A549 (cell line): ENCODE data around the gene HOXB5.

Source experiments
- JUNB ChIP-seq: fragments of >200 bp; sonication (Bioruptor Twin); formaldehyde crosslinking; IDR thresholded peaks from 2 replicates; pipeline ENCODE4 v1.6.1; 2016
- NPAS2 ChIP-seq: fragments of 250-450 bp; sonication (Bioruptor Pico); IDR thresholded peaks from 2 replicates; pipeline ENCODE4 v1.8.0; 2022; ENCODE audit warnings: mild to moderate bottlenecking, moderate library complexity, borderline replicate concordance
- POLR2A ChIP-seq: IDR thresholded peaks from 2 replicates; pipeline ENCODE4 v1.6.1; 2012; ENCODE audit warnings: mild to moderate bottlenecking, low read length
- RAD21 ChIP-seq, 2 experiments: fragments of >200 bp in 1 of 2; sonication (Bioruptor Twin) in 1 of 2; formaldehyde crosslinking in 1 of 2; IDR thresholded peaks in 1 of 2; conservative IDR thresholded peaks in 1 of 2; 2 replicates in 1 of 2; 3 replicates in 1 of 2; pipeline ENCODE4 v1.6.1; 2012 to 2018; ENCODE audit warnings: inconsistent platforms in 1 of 2
- RFX5 ChIP-seq: fragments of 450-650 bp; IDR thresholded peaks from 2 replicates; pipeline ENCODE4 v1.7.1; 2014; ENCODE audit warnings: antibody characterized with exemption, mild to moderate bottlenecking, moderate library complexity
- TF ChIP-seq, protein P1 (sequence below): fragments of >200 bp; sonication (Bioruptor Twin); formaldehyde crosslinking; IDR thresholded peaks from 3 replicates; pipeline ENCODE4 v1.5.1; 2016
- TF ChIP-seq, protein P2 (sequence below): IDR thresholded peaks from 2 replicates; pipeline ENCODE4 v1.6.1; 2012; ENCODE audit warnings: low read depth, borderline replicate concordance
- TF ChIP-seq, protein P3 (sequence below): fragments of 250-450 bp; sonication (Bioruptor Pico); IDR thresholded peaks from 2 replicates; pipeline ENCODE4 v1.5.0; 2020; ENCODE audit warnings: low read depth, mild to moderate bottlenecking, moderate library complexity
- TF ChIP-seq, protein P4 (sequence below): fragments of 250-450 bp; sonication (Bioruptor Pico); IDR thresholded peaks from 2 replicates; pipeline ENCODE4 v1.5.0; 2021; ENCODE audit warnings: mild to moderate bottlenecking, moderate library complexity, borderline replicate concordance

DNA sequence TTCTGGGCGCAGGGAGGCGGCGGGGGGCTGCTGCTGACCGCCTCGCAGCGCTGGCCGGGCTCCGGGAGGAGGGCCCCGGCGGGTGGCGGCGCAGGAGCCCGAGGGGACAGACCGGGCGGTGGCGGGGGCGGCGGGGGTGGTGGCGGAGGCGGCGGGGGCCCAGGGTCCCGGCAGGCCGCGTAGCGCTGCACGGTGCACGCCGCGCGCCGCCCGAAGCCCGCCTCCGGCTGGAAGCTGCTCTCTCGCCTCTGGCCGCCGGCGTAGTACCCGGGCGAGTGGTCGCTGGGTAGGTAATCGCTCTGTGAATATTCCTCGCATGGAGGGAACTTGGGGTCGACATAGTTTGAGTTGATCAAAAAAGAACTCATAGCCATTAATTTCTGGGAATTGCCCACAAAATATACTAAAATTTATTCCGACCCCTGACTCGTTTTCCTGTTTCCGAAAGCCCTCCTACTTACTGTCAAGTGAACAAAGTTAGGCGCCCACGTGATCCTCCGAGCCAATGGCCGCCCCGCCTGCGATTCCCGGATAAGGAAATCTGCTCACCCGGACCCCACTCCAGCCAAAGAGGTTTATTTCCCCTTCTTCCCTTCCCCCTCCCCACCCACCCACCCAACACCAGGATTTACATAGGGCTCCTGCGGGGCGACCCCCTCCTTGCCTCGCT, 15.5 kb downstream of the HOXB5 start, which contains the start of gene HOXB4:
- TF ChIP-seq, protein P1, sequence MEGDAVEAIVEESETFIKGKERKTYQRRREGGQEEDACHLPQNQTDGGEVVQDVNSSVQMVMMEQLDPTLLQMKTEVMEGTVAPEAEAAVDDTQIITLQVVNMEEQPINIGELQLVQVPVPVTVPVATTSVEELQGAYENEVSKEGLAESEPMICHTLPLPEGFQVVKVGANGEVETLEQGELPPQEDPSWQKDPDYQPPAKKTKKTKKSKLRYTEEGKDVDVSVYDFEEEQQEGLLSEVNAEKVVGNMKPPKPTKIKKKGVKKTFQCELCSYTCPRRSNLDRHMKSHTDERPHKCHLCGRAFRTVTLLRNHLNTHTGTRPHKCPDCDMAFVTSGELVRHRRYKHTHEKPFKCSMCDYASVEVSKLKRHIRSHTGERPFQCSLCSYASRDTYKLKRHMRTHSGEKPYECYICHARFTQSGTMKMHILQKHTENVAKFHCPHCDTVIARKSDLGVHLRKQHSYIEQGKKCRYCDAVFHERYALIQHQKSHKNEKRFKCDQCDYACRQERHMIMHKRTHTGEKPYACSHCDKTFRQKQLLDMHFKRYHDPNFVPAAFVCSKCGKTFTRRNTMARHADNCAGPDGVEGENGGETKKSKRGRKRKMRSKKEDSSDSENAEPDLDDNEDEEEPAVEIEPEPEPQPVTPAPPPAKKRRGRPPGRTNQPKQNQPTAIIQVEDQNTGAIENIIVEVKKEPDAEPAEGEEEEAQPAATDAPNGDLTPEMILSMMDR, result no peak
- TF ChIP-seq NPAS2 (no peak), POLR2A (no peak), RAD21 (conservative IDR thresholded peaks at IDR 0.05 in 1 of 2, IDR thresholded peaks at IDR 0.05 in 1 of 2) (no peak), RFX5 (no peak), JUNB (no peak)
- TF ChIP-seq, protein P2, sequence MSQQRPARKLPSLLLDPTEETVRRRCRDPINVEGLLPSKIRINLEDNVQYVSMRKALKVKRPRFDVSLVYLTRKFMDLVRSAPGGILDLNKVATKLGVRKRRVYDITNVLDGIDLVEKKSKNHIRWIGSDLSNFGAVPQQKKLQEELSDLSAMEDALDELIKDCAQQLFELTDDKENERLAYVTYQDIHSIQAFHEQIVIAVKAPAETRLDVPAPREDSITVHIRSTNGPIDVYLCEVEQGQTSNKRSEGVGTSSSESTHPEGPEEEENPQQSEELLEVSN, result no peak
- TF ChIP-seq, protein P3, sequence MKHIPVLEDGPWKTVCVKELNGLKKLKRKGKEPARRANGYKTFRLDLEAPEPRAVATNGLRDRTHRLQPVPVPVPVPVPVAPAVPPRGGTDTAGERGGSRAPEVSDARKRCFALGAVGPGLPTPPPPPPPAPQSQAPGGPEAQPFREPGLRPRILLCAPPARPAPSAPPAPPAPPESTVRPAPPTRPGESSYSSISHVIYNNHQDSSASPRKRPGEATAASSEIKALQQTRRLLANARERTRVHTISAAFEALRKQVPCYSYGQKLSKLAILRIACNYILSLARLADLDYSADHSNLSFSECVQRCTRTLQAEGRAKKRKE (CRISPR knock-in tag), result no peak
- TF ChIP-seq, protein P4, sequence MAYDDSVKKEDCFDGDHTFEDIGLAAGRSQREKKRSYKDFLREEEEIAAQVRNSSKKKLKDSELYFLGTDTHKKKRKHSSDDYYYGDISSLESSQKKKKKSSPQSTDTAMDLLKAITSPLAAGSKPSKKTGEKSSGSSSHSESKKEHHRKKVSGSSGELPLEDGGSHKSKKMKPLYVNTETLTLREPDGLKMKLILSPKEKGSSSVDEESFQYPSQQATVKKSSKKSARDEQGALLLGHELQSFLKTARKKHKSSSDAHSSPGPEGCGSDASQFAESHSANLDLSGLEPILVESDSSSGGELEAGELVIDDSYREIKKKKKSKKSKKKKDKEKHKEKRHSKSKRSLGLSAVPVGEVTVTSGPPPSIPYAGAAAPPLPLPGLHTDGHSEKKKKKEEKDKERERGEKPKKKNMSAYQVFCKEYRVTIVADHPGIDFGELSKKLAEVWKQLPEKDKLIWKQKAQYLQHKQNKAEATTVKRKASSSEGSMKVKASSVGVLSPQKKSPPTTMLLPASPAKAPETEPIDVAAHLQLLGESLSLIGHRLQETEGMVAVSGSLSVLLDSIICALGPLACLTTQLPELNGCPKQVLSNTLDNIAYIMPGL (CRISPR knock-in tag), result no peak
